ENCODE results near the gene MBNL2.

MBNL2 gene

DNA sequence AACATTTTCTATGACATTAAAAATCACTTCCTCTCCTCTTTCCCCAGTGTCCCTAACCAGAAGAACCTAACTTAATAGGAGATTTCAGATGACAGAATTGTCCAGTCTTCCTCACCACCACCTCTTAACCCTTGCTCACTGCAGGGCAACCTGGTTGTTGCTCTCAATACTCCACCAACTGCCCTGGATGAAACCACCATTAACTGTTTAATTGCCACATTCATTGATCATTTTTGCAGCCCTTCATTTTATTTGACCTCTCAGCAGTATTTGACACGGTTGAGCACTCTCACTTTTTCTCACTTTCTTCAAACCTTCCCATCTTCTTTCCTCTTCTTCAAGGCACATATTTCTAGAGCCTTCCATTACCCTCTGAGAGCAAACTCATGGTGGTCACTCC is 84.0 kb downstream of the MBNL2 start:
- no peak for DNase-seq

DNA sequence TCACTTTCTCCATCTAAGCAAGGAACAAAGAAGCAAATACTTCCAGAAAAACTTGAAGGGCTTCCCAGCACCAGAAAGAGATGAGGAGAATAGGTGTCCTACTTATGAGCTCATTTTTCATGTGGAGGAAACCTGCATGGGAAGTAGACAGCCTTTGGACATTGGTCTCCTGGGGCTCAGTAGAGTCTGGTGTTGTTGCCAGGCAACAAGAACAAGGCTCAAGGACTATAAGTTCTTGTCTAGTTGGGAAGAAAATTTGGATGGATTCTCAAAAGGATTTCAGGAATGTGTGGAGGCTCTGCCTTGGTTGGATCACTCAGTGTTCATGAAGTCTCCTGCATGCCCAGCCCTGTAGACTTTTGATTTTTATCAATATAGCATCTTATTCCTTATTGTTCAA is 84.5 kb downstream of the MBNL2 start:
- no peak for DNase-seq

DNA sequence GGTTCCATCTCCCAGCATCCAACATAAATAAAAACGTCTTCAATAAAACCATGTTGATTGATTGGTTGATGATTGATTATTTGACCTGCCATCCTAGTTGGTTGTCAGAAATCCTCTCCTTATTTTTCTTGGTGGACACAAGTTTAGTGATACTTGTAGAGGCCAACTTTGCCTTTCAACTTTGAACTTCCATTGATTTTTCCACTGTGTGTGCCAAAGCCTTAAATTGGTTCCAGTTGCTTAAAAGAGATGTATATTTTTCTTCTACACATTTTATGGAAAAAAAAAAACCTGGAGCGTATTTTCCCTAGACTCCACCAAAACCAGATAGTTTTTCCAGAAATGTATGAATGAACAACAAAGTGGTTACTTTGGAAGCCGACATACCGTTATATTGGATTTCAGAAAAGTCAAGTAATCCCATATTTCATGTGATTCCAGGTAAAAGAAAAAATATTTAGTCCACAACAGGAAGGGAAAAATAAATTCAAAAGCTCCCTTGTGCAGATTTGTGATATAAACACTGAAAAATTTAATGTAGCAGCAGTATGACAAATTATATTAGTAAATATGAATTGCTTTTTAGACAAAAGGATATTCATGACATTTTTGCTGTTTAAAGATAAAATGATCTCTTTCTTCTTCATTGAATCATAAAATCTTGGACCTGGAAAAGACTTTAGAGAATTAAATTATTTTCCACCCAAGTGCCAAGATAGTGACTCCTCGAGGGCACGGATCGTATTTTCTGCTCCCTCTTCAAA is 85.2 kb downstream of the MBNL2 start:
- no peak for DNase-seq

DNA sequence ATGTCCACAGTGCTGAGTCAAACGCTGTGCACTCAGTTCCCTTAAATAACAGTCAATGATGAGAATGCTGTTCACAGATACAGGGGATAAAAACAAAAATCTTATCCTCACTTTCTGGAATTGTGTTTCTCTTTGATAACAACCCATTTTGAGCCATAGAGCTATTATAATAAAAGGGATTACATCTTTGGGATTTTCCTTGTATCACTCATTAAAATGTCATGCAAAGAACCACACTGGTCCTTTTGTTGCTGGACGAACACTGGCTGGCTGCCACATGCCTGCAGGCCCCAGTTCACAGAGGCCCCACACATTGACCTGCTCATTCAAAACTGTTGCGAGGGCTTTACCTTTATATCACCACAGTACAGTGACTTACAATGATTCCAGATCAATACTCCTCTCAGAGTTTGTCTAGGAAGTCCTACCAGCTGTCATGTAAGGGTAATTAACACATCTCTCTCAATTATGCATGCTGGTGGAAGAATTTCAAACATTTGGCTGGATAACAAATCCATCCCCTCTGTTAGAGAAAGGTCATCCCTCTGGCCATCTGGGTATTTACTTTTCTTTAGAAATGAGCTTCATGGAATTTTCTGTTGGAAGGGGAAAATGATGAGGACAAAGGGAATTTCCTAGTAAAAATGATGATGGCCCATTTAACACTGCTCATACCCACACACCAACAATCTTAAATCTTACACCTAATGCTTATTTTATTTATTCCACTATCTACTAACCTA is 85.9 kb downstream of the MBNL2 start:
- DNase-seq: no peak

DNA sequence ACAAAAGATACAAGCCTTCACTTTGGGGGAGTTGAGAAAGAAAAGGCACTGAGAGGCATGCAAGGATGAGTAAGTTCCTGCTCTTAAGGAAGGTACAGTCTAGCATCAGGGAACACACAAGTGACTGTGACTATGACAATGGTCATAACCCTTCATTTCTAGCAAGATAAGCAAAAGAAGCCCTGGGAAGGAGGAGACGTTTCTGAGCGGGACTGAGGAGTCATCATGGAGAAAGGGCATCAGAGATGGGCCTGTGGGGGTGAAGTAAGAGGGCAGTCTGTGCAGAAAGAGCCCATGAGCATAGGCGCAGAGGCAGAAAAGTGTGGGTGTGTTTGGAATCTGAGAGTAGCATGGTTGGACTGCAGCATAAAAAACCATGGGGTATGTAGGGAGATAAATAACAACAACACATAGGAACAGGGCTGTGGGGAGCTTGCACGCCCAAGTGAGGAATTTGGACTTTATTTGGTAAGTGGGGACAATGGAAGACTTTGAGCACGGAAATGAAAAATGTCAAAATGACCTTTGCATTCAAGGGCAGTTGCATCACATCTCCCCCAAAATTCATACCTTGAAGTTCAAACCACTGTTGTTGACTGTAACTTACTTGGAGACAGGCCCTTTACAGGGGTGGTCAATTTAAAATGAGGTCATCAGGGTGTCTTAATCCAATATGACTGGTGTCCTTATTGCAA is 86.7 kb downstream of the MBNL2 start:
- no peak for DNase-seq

DNA sequence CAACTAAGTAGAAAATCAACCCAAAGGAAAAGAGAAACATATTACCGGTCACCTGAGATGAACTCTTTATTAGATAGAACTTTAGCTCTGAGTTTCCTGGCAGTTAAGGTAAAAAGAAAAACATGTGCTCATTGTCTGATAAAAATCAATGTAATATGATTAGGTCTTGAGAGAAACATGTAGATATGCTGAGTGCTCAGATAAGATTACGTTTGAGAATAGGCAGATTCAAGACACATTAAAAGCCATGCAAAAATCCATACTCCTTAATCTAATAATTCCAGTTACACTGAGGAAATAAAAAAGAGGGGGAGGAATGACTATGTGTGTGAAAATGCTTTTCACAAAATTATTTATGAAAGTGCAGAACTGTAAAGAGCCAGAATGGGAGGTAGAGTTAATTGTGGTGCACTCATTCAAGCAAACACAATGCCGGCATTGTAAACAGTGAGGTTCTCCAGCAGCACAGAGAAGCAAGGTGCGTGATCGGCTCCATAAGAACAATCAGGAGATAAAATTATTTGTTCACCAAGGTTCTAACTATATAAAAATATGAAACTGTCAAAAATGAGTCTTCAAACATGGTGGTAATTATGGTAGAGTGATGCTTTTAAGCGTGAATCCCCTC is 88.8 kb downstream of the MBNL2 start:
- no peak for DNase-seq

DNA sequence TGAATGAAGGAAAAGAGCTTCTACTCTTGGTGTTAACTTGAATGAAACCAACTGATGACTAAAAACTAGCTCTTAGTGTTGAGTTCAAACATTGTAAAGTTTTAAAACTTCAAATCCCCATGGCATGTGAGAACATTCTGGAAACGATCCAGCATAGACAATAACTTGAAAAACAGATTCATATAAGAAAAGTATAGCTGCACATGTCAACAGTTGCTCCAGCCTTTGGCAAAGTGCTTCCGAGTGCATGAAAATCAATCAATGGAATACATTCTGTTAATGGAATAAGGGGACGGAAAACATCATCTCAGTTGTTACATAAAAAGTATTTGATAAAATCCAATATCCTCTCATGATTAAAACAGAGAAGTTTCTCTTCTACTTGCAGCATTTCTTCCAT is 89.8 kb downstream of the MBNL2 start:
- DNase-seq: no peak

DNA sequence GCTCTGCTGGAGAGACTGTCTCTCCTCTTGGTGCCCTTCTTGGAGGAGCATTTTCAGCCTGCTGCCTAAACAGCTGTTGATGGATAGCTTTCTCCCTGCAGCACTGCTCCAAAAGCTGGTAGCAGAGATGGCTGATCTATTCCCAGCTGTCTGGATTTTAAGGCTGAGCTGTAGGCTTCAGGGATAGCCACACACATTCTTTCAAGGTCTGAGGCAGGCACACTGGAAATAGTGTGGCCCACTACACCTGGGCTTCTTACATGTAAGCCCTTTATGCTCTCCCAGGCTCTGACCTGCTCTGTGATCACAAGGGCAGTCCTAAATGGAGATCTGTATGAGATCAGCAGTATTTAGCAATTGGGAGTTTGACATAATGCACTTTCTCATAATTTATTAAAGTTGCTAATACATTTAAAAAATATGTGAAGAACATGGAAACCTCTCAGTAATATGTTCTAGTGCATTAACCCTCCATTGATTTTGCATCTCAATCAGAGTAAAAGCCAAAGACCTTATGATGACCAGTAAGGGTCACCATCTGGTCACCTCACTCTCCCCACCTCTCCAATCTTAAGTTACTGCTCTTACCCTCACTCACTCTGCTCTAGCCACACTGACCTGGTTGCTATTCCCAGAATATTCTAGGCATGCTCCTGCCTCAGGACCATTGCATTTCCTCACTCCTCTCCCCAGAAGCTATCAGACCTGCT is 91.6 kb downstream of the MBNL2 start:
- DNase-seq: no peak

DNA sequence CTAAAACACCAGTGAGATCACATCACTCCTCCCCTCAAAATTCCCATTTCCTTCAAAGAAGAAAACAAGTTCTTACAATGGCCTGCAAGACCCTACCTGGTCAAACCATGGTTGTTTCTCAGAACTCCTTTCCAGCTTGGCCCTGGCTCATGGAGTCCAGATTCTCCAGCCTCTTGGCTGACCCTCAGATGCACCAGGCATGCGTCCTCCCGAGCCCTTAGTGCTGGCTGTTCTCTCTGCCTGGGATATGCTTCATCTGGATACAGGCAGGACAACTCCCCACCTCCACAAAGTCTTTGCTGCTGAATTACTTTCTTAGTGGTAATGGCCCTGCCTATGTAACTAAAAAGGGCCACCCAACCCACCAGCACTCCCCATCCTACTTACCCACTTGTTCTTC is 94.3 kb downstream of the MBNL2 start:
- no peak for DNase-seq

DNA sequence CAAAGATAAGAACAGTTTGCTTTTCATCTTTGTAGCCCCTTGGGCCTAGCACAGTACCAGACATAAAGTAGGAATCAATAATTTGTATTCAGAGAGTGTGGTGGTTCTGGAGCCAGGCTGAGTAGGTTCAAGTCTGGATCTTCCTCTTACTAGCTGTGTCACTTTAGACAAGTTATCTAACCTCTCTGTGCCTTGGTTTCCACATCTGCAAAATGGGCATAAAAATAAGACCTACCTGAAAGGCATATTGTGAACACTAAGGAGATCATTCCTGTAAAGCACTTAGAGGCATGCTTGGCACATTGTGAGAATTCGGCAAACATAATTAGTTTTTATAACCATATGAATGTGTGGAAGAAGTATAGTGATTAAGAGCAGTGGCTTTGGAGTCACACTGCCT is 95.8 kb downstream of the MBNL2 start:
- DNase-seq: no peak

DNA sequence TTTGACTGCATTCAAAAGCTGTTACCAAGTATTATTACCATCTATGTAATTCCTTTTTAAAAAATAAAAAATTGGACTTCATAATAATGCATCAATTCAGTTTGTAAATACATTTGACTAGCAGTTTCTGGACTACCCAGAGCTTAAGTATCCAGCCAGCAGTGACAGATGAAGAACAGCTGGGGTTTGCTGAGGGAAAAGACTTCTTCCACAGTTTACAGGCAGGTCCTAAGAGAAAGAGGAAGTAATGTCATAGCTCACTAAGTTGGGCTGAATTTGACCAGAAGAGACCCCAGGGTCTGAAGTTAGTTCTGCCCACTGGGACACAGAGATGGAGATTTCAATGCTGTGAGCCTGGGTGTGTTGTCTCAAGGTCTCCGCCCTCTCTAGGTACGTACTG is 96.4 kb downstream of the MBNL2 start:
- no peak for DNase-seq

DNA sequence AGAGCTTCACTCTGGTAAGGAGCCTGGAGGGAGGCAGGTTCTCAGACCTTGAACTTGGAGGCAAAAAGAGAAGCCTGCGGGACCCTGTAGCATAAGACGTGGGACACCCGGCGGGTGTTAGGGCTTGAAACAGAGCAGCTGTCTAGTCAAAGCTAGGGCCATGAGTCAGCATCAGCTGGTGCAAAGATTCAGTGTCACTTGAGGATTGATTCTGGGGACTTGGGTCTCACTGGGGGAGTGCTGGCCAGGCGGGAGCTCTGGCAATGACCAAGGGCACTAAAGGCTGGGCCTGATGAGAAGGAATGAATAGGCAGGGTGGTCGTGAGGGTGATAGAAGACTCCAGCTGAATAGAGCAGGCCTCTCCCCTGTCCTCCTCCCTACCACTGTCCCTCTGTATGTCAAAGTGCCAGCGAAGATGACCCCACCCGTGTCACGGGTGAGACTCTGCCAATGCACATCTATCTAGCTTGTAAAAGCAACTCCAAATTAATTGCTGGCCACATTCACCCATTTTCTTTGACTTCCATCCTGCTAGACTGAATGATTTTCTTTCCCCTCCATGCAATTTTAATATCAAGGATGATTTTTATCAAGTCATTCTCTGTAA is 97.1 kb downstream of the MBNL2 start:
- no peak for DNase-seq

DNA sequence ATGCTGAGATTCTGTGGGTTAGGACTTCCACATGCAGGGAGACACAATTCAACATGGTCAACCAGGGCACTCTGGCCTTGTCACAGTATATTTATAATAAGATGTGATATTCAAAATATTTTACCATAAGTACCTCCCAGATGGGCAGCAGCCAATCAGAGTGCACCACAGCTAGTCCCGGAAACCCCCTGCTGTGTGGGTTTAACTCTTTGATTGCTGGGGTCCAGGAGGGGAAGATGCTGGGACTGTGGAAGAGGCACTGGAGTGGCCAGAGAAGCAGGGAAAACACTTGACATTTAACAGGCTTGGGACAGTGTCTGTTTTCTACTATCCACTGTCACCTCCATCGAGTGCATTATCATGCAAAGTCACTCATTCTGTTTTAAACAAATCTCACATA is 99.0 kb downstream of the MBNL2 start:
- no peak for DNase-seq

DNA sequence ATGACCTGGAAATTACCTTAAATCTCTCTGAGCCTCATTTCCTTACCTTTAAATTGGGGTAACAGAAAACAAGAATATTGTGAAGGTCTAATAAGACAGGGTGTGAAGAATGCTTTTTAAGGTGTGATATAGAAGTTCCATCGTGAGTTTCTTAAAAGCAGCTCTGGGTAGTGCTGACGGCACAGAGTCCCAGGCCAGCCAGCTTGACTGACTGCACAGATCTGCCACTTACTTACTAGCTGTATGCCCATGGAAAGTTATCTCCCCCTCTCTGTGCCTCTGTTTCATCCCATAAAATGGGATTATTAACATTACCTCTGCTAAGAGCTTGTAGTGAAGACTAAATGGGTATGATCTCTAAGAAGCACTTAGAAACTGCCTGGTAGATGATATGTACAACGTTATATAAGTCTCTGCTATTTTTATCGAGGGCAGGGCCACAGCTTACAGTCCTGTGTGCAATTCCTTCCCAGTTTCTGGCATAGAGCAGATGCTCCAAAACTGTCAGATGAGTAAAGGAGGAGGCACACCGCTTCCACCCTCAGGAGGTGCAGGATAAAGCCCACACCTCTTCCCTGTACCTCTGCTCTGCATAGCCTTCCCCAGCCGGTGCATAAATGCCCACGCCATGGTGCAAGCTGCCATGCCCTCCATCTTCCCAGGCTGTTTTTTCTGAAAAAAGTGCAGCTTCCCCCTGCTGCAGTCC is 99.6 kb downstream of the MBNL2 start:
- DNase-seq: no peak

DNA sequence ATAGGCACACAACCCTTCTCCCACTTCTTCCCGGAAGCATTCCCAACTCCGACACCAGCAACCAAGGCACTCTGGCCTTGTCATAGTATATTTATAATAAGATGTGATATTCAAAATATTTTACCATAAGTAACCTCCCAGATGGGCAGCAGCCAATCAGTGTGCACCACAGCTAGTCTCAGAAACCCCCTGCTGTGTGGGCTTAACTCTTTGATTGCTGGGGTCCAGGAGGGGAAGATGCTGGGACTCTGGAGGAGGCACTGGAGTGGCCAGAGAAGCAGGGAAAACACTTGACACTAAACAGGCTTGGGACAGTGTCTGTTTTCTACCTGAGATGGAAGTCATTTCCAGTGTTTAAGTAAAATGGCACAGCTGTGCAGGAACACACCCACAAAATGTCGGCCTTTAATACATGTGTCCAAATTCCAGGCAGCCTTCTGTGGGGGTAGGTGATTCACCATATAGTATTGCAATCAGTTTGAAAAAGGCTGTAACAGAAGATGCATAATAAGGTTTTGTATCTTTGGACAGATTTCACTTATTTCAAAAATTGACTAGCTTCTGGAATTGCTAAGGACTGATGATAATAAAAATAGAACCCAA is 100.7 kb downstream of the MBNL2 start:
- no peak for DNase-seq

DNA sequence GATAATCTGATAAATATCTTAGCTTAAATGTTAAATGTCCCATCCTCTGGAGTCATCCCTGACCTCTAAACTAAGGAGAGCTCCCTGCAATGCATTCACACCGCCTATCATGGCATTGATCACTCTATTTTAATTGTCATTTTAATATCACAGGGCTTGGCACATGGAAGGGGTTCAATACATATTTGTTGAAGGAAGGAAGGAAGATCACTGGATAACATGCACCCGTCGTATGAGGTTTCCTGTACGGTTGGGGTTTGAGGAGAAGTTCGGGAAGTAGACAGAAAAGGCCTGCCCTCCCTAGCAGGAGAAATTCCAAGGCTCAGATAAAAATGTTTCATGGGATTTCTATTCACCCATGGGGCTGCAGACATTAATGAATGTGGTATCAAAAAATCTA is 102.0 kb downstream of the MBNL2 start:
- DNase-seq: no peak

DNA sequence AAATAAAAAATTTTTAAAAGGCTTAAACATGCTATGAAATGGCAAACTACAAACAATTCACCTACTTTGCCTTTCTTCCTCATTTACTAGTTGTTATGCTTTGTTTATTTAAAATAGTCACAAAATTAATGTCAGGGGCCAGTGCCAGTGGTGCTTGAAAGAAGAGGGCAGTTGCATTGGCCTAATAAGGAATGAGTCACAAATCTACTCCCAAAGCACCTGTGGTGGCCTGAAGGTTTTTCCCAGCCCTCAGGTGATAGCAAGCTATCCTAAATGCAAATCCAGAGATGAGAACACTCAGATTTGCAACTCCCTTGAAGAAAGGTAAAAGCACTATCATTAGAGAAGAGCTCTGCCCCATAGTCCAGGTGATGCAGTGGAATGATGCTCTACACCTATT is 103.6 kb downstream of the MBNL2 start:
- DNase-seq: no peak

DNA sequence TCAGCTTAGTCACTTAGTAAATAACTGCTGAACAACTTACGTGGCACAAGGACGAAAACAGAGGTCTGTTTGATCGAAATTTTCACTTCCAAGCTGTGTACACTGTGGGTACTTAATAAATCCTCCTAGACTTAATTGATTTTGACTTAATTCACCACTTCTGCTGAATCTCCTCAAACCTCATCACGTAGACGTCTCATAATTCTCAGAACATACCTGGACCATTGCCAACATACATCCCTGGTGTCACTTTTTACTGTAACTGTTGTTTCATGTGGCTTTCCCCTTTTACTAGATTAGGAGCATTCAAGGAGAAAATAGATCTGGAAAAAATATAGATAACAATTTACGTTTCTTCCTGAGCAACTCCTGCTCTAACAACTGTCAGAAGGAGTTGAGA is 105.0 kb downstream of the MBNL2 start:
- no peak for DNase-seq

DNA sequence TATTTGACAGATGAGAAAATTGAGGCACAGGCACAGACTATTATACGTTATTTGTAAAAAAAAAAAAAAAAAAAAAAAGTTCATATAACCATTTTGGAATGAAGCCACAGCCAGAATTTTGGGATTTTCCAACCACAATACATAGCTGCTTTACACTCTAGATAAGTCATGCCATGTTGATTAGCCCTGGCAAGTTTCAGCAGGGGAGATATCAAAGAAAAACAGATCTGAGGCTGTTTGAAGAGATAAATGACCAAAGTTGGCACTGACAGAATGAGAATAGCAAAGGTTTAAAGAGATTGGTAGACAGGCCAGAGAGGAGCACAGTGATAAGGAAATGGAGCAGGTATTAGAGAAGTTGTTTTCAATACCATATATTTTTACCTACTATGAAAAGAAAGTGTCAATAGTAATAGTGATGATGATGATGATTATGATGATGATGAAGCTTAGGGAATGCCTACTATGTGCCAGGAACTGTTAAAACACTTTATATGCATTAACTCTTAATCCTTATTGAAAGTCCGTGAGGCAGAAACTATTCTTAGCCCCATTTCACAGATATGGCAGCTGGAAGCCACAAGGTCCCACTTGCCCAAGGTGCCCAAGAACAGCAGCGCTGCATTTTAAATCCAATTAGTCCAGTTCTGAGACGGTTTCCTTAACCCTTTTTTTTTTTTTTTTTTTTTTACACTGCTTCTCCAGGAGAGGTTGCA is 105.5 kb downstream of the MBNL2 start:
- DNase-seq: no peak

DNA sequence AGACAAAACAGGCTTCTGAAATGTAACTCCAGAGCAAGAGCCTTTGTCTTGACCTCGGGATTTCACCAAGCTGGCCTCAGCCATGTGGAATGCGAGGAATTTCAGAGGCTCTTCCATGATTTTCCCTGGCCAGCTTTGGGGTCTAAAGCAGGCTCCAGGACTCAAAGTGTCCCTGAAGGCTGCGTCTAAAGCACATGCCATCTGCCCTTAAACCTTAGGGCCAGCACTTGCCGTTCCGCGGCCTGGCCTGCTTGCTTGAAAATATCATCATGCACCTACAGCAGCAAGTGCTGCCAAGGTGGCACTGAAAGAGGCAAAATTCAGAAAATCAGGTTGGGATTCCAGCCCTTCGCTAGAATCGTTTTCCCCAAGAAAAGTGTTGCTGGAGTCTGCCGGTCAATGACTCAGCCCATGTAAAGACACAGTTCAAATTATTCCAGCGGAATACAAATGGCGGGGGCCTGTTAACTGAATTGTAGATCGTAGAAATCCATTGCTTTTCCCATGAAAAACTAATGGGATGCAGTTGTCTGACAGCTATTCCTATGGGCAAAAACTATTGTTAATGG is 106.2 kb downstream of the MBNL2 start:
- DNase-seq: no peak
